GM20000 (cell line): ENCODE results near the gene GALNT2.

Source experiments
- DNase-seq: peaks from one replicate; pipeline ENCODE4 v3.0.0; 2012; ENCODE audit warnings: low spot score
- CTCF ChIP-seq: IDR thresholded peaks from 2 replicates; pipeline ENCODE4 v1.5.1; 2012; ENCODE audit warnings: mild to moderate bottlenecking, control low read depth; ENCODE audit errors: extremely low read depth, missing control alignments

The GALNT2 gene

DNA sequence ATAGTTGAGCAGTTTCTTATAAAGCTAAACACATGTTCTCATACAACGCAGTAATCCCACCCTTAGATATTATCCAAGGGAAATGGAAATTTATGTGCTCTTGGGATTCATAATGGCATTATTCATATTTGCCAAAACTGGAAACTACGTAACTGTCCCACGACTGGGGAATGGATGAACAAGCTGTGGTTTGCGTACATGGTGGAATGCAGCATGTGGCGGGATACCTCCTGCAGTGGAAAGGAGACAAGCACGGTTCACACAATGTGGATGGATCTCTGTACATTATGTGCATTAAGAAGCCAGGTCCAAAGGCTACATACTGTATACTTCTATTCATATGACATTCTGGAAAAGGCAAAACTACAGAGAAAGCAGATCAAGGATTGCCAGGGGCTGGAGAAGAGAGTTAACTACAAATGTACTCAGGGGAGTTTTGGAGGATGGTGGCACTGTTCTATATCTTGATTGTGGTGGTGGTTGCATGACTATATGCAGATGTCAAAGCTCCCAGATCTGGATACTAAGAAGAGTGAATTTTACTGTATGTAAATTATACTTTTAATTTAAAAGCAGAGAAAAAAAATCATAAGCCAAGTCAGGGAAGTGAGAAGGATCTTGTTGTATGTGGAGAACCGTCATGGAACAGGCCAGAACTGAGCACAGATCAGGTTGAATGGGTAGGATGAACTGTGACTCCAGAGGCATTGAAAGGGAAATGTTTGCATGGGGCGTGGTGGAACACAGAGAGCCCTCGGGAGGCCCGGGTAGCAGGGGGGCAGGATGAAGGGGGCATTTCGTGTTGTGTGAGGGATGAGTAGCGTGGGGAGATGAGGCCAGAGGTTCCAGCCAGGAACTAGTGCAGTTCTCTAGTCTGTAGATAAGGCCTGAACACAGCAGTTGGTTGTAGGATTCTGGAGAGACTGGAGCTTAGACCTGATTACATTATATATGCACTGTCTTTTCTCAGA lies 90.7 kb downstream of the GALNT2 start:
- no peak for DNase-seq
- TF ChIP-seq CTCF: no peak

DNA sequence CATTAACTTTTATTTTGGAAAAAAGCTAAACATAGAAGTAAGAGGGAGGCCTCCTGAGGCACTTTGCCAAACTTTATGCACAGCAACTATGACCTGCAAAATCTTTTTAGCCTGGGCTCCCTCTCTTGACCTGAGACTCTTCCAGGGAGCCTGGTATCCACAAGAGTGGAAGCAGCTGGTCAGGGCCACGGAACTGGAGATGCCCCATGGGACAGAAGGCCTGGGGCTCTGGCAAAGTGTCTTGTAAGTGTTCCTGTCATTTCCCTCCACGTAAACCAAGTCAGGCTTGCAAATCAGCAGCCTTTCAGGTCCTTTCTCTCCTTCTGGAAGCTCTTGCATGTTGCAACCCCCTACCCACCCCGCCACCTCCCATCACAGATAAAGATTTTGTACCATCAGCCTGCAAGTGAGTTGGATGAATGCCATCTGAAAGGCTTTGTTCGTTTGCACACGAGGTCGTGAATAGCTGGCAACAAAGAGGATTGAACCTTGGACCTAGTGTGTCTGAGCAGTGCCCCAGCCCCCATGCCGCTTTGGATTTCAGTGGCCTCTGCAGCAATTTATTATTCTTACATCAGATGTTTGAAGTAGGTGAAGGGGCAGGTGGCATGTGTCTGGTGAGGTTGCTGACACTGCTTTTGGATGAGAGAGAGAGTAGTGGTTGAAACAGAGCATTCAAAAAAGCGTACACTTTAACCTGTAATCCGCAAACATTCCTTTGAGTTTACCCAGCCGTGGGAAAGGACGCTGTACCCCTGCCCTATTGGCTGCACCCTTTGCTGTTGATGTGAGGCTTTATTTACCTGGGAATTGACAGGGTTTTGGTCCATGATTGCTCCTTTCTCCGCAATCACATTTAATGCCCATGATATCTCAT lies 91.6 kb downstream of the GALNT2 start:
- DNase-seq: no peak
- no peak for TF ChIP-seq CTCF

DNA sequence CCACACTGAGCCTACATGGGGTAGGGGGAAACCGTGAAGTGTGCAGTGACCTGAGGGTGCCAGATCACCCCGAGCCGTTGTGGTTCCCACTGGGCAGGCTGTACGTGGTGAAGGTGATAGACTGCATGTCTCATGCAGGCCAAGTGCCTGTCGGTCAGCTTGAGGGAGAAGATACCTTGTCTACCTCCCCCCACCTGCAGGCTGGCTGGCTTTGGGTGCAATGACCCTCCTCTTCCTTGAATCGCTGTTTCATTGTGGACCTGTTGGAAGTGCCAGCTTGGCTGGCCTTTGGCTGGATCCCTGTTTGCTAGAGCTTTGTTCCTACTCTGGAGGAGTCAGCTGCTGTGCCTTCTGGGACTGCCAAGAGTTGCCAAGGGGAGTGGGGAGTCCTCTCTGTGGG lies 92.5 kb downstream of the GALNT2 start:
- TF ChIP-seq CTCF: no peak
- DNase-seq: no peak

DNA sequence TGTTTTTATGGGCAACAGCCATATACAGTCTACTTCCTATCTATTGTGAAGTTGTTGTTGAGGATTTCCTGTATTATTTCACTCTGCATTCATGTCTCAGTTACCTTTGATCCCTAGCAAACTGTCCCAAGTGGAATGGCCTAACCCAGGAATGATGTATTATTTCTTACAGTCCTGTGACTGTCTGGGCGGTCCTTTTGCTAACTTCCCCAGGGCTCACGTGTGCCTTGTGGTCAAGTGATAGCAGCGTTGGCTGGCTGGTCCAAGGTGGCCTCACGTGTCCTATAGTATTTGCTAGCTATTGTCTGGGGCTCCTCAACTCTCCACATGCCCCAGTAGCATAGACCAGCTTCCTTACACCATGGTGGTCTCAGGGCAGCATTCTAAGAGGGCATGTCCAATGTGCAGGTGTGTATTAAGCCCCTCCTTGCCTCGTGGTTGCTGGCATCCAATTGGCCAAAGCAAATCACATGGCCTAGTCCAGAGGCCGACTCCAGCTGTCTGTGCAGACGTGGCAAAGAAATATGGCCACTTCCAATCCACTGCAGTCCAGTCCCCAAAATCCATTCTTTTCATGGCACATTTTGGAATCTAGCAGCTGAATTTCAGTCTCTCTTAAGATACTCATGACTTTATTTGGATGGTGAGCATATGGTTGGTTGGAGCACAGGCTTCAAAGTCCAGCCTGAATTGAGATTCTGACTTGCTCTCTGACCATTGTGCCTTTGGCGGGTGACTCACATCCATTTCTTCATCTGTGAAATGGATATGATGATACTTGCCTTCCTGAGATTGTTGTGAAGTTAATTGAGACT lies 94.1 kb downstream of the GALNT2 start:
- no peak for TF ChIP-seq CTCF
- no peak for DNase-seq

DNA sequence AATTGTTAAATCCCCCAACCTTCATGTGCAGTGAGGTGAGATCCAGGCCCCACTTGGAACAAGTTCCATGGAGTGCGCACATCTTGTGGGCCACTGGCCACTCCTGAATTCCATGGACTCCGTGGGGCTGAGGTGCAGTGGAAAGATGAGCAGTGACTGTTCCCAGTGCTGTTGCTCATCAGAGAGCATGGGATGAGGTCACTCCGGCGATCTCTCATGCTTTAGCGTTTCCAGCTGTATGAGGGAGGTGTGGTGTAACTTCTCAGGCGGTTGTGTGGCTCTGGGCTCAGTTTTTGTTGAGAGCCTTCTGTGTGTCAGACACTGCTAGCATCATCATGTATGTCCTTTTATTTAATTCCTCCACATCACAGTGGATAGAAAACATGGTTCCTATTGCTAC lies 96.2 kb downstream of the GALNT2 start:
- TF ChIP-seq CTCF: no peak
- DNase-seq: no peak

DNA sequence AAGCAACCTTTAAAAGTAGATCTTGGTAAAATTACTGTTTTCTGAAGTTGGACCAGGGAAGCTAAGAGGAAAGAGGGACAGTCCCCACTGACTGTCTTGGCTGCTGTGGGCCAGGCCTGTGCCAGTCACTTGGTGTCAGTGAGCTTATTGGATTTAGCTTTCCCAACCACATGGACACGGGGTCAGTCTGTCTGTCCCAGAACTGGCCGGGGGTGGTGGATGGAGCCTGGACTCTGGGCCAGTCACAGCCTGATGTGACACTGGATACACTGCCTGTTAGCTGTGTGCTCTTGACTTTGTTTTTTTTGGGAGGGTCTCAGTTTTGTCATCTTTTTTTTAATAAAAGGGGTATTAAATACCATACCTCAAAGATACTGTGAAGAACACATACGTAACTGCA lies 96.7 kb downstream of the GALNT2 start:
- TF ChIP-seq CTCF: no peak
- DNase-seq: no peak

GRCh38 chr1:230165536-230165935 lies 98.5 kb downstream of the GALNT2 start:
- no peak for TF ChIP-seq CTCF
- DNase-seq: no peak
